ENCODE data around the gene ZKSCAN1.
A peak's percentile ranks its signal among the peaks of the same experiment; 100 is the strongest.
"Not testable (repeated sequence)": the region's sequence is repeated elsewhere in the genome, so short reads cannot be mapped to it uniquely, and the experiment has no call there.

The ZKSCAN1 gene

GRCh38 chr7:99976626-99977025 lies 38.8 kb upstream of the ZKSCAN1 start:
- no peak for DNase-seq (ENCODE audit: low read depth in 2 of 2)
- no peak for TF ChIP-seq CTCF (IDR thresholded peaks at IDR 0.05; ENCODE audit: low read depth, low read length)
- no peak overlapping the region for H3K4me3 ChIP-seq (replicated peaks in 1 of 2; ENCODE audit: low read depth in 2 of 2, low read length in 2 of 2)

GRCh38 chr7:99979814-99980225 lies 35.6 kb upstream of the ZKSCAN1 start:
- DNase-seq (ENCODE audit: low read depth in 2 of 2), result peak in 1 of 2 donors; percentile 38
- TF ChIP-seq CTCF (IDR thresholded peaks at IDR 0.05; ENCODE audit: low read depth, low read length), result peak; percentile 44
- H3K4me3 ChIP-seq (replicated peaks in 1 of 2; ENCODE audit: low read depth in 2 of 2, low read length in 2 of 2), result not testable (repeated sequence)

- not testable (repeated sequence) for H3K4me3 ChIP-seq (replicated peaks in 1 of 2; ENCODE audit: low read depth in 2 of 2, low read length in 2 of 2); DNase-seq (ENCODE audit: low read depth in 2 of 2)
These were observed 34.9 kb upstream of the ZKSCAN1 start for GRCh38 chr7:99980448-99980872.

- not testable (repeated sequence) for H3K4me3 ChIP-seq (replicated peaks in 1 of 2; ENCODE audit: low read depth in 2 of 2, low read length in 2 of 2); DNase-seq (ENCODE audit: low read depth in 2 of 2)
These were observed 34.3 kb upstream of the ZKSCAN1 start for GRCh38 chr7:99981066-99981465.

GRCh38 chr7:99984593-99984992 lies 30.8 kb upstream of the ZKSCAN1 start:
- no peak for DNase-seq (ENCODE audit: low read depth in 2 of 2)
- no peak for TF ChIP-seq CTCF (IDR thresholded peaks at IDR 0.05; ENCODE audit: low read depth, low read length)
- no peak overlapping the region for H3K4me3 ChIP-seq (replicated peaks in 1 of 2; ENCODE audit: low read depth in 2 of 2, low read length in 2 of 2)

- DNase-seq (ENCODE audit: low read depth in 2 of 2), result not testable (repeated sequence)
These were observed 28.1 kb upstream of the ZKSCAN1 start for GRCh38 chr7:99987306-99987705.

GRCh38 chr7:99987846-99988245 lies 27.6 kb upstream of the ZKSCAN1 start:
- no peak for DNase-seq (ENCODE audit: low read depth in 2 of 2)
- TF ChIP-seq CTCF (IDR thresholded peaks at IDR 0.05; ENCODE audit: low read depth, low read length), result no peak
- no peak overlapping the region for H3K4me3 ChIP-seq (replicated peaks in 1 of 2; ENCODE audit: low read depth in 2 of 2, low read length in 2 of 2)

More at GRCh38 chr7:99987306-99987705, 28.1 kb upstream of the ZKSCAN1 start:
- H3K4me3 ChIP-seq (replicated peaks in 1 of 2; ENCODE audit: low read depth in 2 of 2, low read length in 2 of 2), result not testable (repeated sequence)

GRCh38 chr7:99990460-99990852 lies 24.9 kb upstream of the ZKSCAN1 start:
- DNase-seq (ENCODE audit: low read depth in 2 of 2), result no peak
- no peak for TF ChIP-seq CTCF (IDR thresholded peaks at IDR 0.05; ENCODE audit: low read depth, low read length)
- H3K4me3 ChIP-seq (replicated peaks in 1 of 2; ENCODE audit: low read depth in 2 of 2, low read length in 2 of 2), result no peak overlapping the region

GRCh38 chr7:99991543-99991942 lies 23.9 kb upstream of the ZKSCAN1 start:
- DNase-seq (ENCODE audit: low read depth in 2 of 2); H3K4me3 ChIP-seq (replicated peaks in 1 of 2; ENCODE audit: low read depth in 2 of 2, low read length in 2 of 2): not testable (repeated sequence)
